ENCODE data around the gene IL17RC.
"Not testable (repeated sequence)": the region's sequence is repeated elsewhere in the genome, so short reads cannot be mapped to it uniquely, and the experiment has no call there.

IL17RC gene

DNA sequence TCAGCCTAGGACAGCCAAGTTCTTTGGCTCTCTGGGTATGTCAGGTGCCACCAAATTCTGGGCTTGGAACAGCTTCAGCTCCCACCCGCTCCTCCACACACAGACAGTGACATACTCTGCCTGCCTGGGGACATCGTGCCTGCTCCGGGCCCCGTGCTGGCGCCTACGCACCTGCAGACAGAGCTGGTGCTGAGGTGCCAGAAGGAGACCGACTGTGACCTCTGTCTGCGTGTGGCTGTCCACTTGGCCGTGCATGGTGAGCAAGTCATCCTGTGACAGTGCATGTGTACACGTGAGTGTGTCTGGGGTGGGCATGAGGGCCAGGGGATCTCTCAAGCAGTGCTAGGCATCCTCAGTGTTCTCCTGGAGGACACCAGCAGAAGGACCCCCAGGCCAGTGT is 922 bp downstream of the IL17RC start:
- no peak for DNase-seq

GRCh38 chr3:9918261-9919038 is 1.6 kb downstream of the IL17RC start:
- DNase-seq: no peak

DNA sequence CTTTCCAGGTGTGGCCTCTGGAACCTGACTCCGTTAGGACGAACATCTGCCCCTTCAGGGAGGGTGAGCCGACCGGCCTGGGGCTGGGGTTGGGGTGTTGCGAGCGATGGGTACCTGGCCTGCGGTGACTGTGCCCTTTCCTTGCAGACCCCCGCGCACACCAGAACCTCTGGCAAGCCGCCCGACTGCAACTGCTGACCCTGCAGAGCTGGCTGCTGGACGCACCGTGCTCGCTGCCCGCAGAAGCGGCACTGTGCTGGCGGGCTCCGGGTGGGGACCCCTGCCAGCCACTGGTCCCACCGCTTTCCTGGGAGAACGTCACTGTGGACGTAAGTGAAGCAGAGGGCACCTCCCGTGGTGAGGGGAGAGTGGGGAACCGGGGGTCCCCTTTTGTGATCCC is 11.3 kb downstream of the IL17RC start:
- no peak for DNase-seq

GRCh38 chr3:9930804-9931418 is 14.0 kb downstream of the IL17RC start:
- DNase-seq: no peak

GRCh38 chr3:9932535-9932842 is 15.6 kb downstream of the IL17RC start:
- DNase-seq: no peak

GRCh38 chr3:9932843-9933560 is 16.1 kb downstream of the IL17RC start:
- DNase-seq: peak; percentile 92

GRCh38 chr3:9933561-9934234 is 16.8 kb downstream of the IL17RC start, which contains the start of gene CRELD1:
CRELD1 (plus strand) TSS chr3:9933834; CDS start chr3:9934439, 605 bp downstream.
- peak; percentile 97 for DNase-seq

DNA sequence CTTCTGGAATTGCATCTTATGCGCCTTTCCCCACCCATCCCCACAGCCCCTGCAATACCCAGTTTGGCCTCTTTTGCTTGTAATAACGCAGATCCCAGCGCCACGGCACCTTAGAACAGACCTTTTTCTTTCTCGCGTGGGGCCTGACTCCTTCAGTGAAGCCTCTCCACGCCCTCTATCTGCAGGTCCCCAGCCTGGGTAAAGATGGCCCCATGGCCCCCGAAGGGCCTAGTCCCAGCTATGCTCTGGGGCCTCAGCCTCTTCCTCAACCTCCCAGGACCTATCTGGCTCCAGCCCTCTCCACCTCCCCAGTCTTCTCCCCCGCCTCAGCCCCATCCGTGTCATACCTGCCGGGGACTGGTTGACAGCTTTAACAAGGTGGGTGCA is 17.3 kb downstream of the IL17RC start:
- DNase-seq: peak; percentile 35

GRCh38 chr3:9934993-9935392 is 18.1 kb downstream of the IL17RC start:
- DNase-seq: no peak

GRCh38 chr3:9935966-9936510 is 19.1 kb downstream of the IL17RC start:
- no peak for DNase-seq

DNA sequence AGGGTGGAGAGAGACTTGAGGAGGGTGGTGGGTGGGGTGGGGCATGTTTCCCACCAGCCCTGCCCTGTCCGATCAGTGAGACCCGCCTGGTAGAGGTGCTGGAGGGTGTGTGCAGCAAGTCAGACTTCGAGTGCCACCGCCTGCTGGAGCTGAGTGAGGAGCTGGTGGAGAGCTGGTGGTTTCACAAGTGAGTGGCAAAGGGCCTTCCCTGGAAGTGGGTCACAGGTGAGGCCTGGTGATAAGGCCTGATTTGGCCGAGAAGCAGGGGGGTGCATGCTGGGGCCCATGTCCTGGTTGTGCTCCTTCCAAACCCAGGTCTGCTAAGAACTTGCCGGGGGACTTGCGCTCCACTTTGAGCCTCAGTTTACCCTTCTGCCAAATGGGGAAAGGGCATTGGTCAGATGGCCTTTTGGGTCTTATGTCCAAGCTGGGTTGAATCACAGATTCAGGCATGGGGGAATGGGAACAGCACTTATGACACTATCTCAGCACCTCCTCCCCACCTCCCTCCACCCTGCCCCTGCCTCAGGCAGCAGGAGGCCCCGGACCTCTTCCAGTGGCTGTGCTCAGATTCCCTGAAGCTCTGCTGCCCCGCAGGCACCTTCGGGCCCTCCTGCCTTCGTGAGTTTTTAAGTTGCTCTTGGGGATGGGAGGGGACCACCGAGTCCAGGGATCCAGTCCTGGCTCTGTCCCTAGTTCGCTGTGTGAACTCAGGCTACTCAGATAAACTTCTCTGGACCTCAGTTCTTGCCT is 20.8 kb downstream of the IL17RC start:
- no peak for DNase-seq

DNA sequence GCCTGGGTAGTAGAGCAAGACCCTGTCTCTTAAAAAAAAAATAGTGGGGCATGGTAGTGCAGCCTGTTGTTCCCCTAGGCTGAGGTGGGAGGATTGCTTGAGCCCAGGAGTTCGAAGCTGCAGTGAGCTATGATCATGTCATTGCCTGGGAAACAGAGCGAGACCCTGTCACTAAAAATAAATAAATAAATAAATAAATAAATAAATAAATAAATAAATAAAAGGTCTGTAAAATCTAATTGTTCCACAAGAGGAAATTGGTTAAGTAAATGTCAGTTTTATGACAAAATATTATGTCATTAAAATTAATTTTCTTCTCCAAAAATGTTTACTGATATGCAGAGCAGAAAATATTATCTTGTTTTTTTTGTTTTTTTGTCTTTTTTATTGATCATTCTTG is 22.1 kb downstream of the IL17RC start:
- no peak for DNase-seq

DNA sequence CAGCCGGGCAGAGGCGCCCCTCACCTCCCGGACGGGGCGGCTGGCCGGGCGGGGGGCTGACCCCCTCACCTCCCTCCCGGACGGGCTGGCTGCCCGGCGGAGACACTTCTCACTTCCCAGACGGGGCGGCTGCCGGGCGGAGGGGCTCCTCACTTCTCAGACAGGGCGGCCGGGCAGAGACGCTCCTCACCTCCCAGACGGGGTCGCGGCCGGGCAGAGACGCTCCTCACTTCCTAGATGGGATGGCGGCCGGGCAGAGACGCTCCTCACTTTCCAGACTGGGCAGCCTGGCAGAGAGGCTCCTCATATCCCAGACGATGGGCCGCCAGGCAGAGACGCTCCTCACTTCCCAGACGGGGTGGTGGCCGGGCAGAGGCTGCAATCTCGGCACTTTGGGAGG is 23.0 kb downstream of the IL17RC start:
- not testable (repeated sequence) for DNase-seq

DNA sequence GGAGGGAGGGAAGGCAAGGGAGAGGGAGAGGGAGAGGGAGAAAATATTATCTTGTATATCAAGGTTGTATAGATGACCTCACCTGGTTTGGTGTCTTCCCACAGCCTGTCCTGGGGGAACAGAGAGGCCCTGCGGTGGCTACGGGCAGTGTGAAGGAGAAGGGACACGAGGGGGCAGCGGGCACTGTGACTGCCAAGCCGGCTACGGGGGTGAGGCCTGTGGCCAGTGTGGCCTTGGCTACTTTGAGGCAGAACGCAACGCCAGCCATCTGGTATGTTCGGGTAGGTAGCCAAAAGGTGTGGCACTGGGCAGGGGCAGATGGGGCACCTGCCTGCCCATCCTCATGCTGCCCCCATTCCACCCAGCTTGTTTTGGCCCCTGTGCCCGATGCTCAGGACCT is 23.8 kb downstream of the IL17RC start:
- DNase-seq: no peak

DNA sequence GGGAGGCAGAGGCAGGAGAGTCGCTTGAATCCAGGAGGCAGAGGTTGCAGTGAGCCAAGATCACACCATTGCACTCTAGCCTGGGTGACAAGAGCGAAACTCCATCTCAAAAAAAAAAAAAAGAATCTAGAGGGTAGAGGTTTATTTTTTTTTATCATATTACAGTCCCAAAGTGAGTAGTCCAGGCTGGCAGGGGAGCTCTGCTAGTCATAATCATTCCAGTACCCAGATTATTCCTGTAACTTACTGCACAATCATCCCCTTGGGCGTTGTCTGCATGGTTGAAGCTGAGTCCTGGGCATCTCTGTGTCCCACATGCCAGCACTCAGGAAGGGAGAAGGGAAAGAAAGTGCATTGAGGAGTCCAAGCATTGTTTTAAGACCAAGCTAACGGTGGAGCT is 25.3 kb downstream of the IL17RC start:
- no peak for DNase-seq

DNA sequence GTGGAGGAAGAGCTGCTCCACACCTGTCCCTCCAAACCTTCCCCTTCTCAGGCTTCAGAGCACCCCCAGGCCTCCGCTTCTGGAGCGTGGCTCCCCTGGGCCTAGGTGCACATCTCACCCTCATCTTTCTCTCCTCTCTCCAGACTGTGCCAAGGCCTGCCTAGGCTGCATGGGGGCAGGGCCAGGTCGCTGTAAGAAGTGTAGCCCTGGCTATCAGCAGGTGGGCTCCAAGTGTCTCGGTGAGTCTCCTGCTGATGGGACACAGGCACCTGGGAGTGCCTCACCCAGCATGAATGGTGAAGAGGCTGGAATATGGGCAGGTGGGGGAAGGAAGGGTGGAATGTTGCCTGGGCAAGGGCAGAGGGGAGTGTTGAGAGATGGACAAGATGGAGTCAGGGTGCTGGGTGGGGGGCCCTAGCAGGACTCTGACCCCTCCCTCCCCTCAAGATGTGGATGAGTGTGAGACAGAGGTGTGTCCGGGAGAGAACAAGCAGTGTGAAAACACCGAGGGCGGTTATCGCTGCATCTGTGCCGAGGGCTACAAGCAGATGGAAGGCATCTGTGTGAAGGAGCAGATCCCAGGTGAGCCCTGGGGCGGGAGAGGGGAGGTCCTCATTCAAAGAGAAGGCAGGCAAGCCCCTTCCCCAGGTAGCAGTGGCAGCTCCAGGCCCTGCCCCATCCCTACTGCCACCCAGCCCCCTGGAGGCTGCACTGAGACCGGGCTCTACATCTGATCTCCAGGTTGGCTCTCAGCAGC is 26.2 kb downstream of the IL17RC start:
- no peak for DNase-seq

DNA sequence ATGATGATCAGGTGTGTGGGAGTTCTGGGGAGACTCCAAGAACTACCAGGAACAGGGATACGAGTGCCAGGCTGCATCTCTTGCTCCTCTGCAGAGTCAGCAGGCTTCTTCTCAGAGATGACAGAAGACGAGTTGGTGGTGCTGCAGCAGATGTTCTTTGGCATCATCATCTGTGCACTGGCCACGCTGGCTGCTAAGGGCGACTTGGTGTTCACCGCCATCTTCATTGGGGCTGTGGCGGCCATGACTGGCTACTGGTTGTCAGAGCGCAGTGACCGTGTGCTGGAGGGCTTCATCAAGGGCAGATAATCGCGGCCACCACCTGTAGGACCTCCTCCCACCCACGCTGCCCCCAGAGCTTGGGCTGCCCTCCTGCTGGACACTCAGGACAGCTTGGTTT is 27.4 kb downstream of the IL17RC start:
- no peak for DNase-seq

GRCh38 chr3:9945358-9945757 is 28.5 kb downstream of the IL17RC start:
- DNase-seq: no peak

- DNase-seq: peak; percentile 81
Measured at GRCh38 chr3:9946112-9947024, 29.5 kb downstream of the IL17RC start.
